ENCODE measurements around the gene PAGR1. TPM values are rescaled to one million over a fixed set of nuclear protein-coding genes. Genes with fewer than 3 reads are reported as not detected.

PAGR1 gene
- total and polyA plus RNA-seq, 9 of the 15 experiments (the other 6 are each of a cell fraction or from before 2014, with no cell fraction given): 1.4 to 58.2 (median 16.8) TPM

DNA sequence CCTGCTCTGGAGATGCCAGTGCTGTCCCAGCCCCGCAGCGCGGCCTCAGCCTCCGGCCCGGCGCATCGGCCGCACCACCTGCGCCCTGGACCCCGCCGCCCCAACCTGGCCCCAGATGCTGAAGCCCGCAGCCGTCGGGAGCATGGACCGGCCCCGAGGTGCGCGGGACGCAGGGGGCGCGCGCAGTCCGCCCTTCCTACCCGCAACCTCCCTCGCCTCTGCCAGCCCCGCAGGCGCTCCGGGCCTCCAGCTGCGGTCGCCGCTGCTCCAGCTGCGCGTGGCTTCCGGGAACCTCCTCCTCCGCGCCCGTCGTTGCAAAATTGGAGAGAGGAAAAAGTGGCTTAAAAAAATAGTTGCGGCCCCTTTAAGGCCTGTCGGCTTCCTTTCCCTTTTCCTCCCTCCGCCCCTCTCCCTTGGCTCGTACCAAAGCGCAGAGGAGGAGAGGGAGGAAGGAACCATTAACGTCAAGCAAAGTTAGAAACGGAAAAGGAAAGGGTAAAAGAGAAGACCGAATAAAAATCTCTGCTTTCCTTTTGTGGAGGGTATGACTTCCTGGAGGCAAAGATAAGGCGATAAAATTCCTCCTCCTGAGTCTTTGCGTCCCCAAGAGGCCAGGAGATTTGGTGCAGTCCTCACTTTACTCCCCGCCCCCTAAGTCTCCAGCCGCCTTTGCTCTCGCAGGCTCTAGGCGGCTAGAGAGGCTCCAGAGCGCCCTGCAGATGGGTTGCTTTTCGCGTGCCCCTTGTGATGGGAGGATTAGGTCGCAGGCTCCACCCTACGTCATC is 47.1 kb downstream of the PAGR1 start, which contains the start of gene CDIPT (continued):
- TF ChIP-seq, protein P1, sequence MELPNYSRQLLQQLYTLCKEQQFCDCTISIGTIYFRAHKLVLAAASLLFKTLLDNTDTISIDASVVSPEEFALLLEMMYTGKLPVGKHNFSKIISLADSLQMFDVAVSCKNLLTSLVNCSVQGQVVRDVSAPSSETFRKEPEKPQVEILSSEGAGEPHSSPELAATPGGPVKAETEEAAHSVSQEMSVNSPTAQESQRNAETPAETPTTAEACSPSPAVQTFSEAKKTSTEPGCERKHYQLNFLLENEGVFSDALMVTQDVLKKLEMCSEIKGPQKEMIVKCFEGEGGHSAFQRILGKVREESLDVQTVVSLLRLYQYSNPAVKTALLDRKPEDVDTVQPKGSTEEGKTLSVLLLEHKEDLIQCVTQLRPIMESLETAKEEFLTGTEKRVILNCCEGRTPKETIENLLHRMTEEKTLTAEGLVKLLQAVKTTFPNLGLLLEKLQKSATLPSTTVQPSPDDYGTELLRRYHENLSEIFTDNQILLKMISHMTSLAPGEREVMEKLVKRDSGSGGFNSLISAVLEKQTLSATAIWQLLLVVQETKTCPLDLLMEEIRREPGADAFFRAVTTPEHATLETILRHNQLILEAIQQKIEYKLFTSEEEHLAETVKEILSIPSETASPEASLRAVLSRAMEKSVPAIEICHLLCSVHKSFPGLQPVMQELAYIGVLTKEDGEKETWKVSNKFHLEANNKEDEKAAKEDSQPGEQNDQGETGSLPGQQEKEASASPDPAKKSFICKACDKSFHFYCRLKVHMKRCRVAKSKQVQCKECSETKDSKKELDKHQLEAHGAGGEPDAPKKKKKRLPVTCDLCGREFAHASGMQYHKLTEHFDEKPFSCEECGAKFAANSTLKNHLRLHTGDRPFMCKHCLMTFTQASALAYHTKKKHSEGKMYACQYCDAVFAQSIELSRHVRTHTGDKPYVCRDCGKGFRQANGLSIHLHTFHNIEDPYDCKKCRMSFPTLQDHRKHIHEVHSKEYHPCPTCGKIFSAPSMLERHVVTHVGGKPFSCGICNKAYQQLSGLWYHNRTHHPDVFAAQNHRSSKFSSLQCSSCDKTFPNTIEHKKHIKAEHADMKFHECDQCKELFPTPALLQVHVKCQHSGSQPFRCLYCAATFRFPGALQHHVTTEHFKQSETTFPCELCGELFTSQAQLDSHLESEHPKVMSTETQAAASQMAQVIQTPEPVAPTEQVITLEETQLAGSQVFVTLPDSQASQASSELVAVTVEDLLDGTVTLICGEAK (IDR thresholded peaks at IDR 0.05): peak; percentile 63
- TF ChIP-seq, protein P1 (CRISPR knock-in tag; IDR thresholded peaks at IDR 0.05): no peak
- TF ChIP-seq KAT2B (IDR thresholded peaks at IDR 0.05; ENCODE audit: low read depth, low read length): peak; percentile 64
- TF ChIP-seq, protein P2, sequence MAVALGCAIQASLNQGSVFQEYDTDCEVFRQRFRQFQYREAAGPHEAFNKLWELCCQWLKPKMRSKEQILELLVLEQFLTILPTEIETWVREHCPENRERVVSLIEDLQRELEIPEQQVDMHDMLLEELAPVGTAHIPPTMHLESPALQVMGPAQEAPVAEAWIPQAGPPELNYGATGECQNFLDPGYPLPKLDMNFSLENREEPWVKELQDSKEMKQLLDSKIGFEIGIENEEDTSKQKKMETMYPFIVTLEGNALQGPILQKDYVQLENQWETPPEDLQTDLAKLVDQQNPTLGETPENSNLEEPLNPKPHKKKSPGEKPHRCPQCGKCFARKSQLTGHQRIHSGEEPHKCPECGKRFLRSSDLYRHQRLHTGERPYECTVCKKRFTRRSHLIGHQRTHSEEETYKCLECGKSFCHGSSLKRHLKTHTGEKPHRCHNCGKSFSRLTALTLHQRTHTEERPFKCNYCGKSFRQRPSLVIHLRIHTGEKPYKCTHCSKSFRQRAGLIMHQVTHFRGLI (CRISPR knock-in tag; IDR thresholded peaks at IDR 0.05): no peak
- no peak for TF ChIP-seq ZNF707 (CRISPR knock-in tag; conservative IDR thresholded peaks at IDR 0.05)
- TF ChIP-seq, protein P3, sequence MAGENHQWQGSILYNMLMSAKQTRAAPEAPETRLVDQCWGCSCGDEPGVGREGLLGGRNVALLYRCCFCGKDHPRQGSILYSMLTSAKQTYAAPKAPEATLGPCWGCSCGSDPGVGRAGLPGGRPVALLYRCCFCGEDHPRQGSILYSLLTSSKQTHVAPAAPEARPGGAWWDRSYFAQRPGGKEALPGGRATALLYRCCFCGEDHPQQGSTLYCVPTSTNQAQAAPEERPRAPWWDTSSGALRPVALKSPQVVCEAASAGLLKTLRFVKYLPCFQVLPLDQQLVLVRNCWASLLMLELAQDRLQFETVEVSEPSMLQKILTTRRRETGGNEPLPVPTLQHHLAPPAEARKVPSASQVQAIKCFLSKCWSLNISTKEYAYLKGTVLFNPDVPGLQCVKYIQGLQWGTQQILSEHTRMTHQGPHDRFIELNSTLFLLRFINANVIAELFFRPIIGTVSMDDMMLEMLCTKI (IDR thresholded peaks at IDR 0.05; ENCODE audit: partially characterized antibody): no peak
- TF ChIP-seq ZNF436 (CRISPR knock-in tag; IDR thresholded peaks at IDR 0.05): no peak
- peak; percentile 53 for TF ChIP-seq TBP (optimal IDR thresholded peaks at IDR 0.05; ENCODE audit: low read depth, low read length)
- no peak for TF ChIP-seq ZBED1 (IDR thresholded peaks at IDR 0.05)
- TF ChIP-seq, protein P4, sequence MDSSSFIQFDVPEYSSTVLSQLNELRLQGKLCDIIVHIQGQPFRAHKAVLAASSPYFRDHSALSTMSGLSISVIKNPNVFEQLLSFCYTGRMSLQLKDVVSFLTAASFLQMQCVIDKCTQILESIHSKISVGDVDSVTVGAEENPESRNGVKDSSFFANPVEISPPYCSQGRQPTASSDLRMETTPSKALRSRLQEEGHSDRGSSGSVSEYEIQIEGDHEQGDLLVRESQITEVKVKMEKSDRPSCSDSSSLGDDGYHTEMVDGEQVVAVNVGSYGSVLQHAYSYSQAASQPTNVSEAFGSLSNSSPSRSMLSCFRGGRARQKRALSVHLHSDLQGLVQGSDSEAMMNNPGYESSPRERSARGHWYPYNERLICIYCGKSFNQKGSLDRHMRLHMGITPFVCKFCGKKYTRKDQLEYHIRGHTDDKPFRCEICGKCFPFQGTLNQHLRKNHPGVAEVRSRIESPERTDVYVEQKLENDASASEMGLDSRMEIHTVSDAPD (CRISPR knock-in tag; IDR thresholded peaks at IDR 0.05): no peak
- peak; percentile 78; the same call in 1 of the 2 replicates for TF ChIP-seq DPF2 (IDR thresholded peaks at IDR 0.05)
- TF ChIP-seq ZNF589 (CRISPR knock-in tag; IDR thresholded peaks at IDR 0.05; ENCODE audit: low read depth): no peak

Measured in K562 (cell line).